Naive B cell (primary cell): ENCODE results near the gene PKP3. TPM values are rescaled to one million over a fixed set of nuclear protein-coding genes. Genes with fewer than 3 reads are reported as not detected.
"Not testable (repeated sequence)": the region's sequence is repeated elsewhere in the genome, so short reads cannot be mapped to it uniquely, and the experiment has no call there.

Experiments used
- ATAC-seq, 2 donors: fragments of 150-1000 bp; cut with Tn5 transposase; 2 replicates each; pipeline ENCODE4 v1.10.0; 2021; ENCODE audit warnings: low read depth in 2 of 2, mild to moderate bottlenecking in 2 of 2, moderate library complexity in 2 of 2
- DNase-seq: peaks from one replicate; pipeline ENCODE4 v3.0.0; 2022
- H3K27ac Mint-ChIP-seq, 6 donors: one replicate each; pipeline ENCODE4 v1.8.0; 2020 to 2022; ENCODE audit warnings: mild to moderate bottlenecking in 6 of 6, mixed read lengths in 6 of 6, moderate library complexity in 5 of 6, inconsistent platforms in 2 of 6
- H3K27me3 Mint-ChIP-seq, 3 donors: one replicate each; pipeline ENCODE4 v1.8.0; 2021 to 2022; ENCODE audit warnings: mixed read lengths in 3 of 3, mild to moderate bottlenecking in 1 of 3
- H3K36me3 Mint-ChIP-seq, 2 donors: one replicate each; pipeline ENCODE4 v1.8.0; 2020 to 2022; ENCODE audit warnings: mixed read lengths in 2 of 2, inconsistent platforms in 1 of 2, mild to moderate bottlenecking in 1 of 2
- H3K4me1 Mint-ChIP-seq, 3 donors: one replicate each; pipeline ENCODE4 v1.8.0; 2020 to 2022; ENCODE audit warnings: mixed read lengths in 3 of 3, inconsistent platforms in 1 of 3, mild to moderate bottlenecking in 1 of 3, moderate library complexity in 1 of 3
- H3K4me3 Mint-ChIP-seq, 8 donors: one replicate each; pipeline ENCODE4 v1.8.0; 2020 to 2022; ENCODE audit warnings: mild to moderate bottlenecking in 8 of 8, mixed read lengths in 8 of 8, moderate library complexity in 8 of 8, inconsistent platforms in 2 of 8
- H3K9me3 Mint-ChIP-seq, 7 donors: one replicate each; pipeline ENCODE4 v1.8.0; 2020 to 2022; ENCODE audit warnings: mixed read lengths in 7 of 7, mild to moderate bottlenecking in 5 of 7, inconsistent platforms in 2 of 7, moderate library complexity in 1 of 7
- polyA plus RNA-seq, 6 donors: library from polyadenylated mRNA; unstranded; fragments of 300-500 nt; fragmentation: Illumina TruSeq; gene quantifications; one replicate each; pipeline ENCODE4 v1.2.3, GENCODE V29; 2021; ENCODE audit warnings: low read depth in 6 of 6

The PKP3 gene
- polyA plus RNA-seq, 6 donors from 2014 or later: 0.09 to 0.13 TPM; not detected in 4

DNA sequence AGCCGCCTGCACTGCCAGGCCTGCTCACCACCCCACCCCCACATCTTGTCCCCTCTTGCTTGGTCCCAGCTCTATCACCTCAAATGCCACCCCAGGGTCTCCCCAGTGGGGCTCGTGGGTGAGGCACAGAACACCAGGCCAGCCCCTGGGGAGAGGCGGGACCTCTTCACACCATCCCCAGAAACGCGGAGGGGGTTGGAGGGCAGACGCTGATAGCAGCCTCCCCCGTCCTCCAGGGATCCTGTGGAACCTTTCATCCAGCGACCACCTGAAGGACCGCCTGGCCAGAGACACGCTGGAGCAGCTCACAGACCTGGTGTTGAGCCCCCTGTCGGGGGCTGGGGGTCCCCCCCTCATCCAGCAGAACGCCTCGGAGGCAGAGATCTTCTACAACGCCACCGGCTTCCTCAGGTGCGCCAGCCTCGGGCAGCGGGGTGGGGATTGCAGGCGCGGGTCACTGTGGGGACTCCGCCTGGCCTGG, 5.8 kb downstream of the PKP3 start:
- Mint-ChIP-seq H3K27me3 (peaks cover 0 to 23% (median 11%) of the 10 kb centered on the region in 3 donors), H3K27ac (peak overlapping the region in 1 of 6 donors; percentile 41), H3K9me3 (peaks cover 0 to 1% (median 0%) of the 10 kb centered on the region in 7 donors), H3K4me3 (no peak overlapping the region), H3K4me1 (peaks cover 0 to 15% (median 14%) of the 10 kb centered on the region in 3 donors), H3K36me3 (no peaks in the 10 kb centered on the region)
- ATAC-seq: no peak
- DNase-seq: no peak

DNA sequence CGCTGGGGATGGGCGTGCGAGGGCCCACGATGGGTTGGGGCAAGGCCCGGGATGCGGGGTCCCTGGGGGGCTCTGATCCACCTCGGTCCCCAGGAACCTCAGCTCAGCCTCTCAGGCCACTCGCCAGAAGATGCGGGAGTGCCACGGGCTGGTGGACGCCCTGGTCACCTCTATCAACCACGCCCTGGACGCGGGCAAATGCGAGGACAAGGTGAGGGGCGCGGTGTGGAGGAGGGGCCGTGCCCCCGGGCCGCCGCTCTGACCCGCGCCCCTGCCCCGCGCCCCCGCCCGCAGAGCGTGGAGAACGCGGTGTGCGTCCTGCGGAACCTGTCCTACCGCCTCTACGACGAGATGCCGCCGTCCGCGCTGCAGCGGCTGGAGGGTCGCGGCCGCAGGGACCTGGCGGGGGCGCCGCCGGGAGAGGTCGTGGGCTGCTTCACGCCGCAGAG, 6.3 kb downstream of the PKP3 start:
- no peak overlapping the region for H3K27ac Mint-ChIP-seq

DNA sequence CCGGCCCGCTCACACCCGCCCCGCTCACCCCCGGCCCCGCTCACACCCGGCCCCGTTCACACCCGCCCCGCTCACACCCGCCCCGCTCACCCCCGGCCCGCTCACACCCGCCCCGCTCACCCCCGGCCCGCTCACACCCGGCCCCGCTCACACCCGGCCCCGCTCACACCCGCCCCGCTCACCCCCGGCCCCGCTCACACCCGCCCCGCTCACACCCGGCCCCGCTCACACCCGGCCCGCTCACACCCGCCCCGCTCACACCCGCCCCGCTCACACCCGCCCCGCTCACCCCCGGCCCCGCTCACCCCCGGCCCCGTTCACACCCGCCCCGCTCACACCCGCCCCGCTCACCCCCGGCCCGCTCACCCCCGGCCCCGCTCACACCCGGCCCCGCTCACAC, 7.2 kb downstream of the PKP3 start:
- DNase-seq, H3K27ac Mint-ChIP-seq, H3K9me3 Mint-ChIP-seq, H3K36me3 Mint-ChIP-seq, H3K4me3 Mint-ChIP-seq, ATAC-seq: not testable (repeated sequence)
- Mint-ChIP-seq H3K27me3 (peaks cover 0 to 31% (median 11%) of the 10 kb centered on the region in 3 donors), H3K4me1 (peaks cover 6 to 19% (median 16%) of the 10 kb centered on the region in 3 donors)

More for the DNA sequence above, 6.3 kb downstream of the PKP3 start:
- ATAC-seq (no peak), DNase-seq (no peak)
- Mint-ChIP-seq H3K4me1 (peaks cover 2 to 17% (median 15%) of the 10 kb centered on the region in 3 donors), H3K27me3 (peaks cover 0 to 28% (median 11%) of the 10 kb centered on the region in 3 donors), H3K4me3 (no peak overlapping the region), H3K36me3 (no peaks in the 10 kb centered on the region), H3K9me3 (peaks cover 0 to 1% (median 0%) of the 10 kb centered on the region in 7 donors)

DNA sequence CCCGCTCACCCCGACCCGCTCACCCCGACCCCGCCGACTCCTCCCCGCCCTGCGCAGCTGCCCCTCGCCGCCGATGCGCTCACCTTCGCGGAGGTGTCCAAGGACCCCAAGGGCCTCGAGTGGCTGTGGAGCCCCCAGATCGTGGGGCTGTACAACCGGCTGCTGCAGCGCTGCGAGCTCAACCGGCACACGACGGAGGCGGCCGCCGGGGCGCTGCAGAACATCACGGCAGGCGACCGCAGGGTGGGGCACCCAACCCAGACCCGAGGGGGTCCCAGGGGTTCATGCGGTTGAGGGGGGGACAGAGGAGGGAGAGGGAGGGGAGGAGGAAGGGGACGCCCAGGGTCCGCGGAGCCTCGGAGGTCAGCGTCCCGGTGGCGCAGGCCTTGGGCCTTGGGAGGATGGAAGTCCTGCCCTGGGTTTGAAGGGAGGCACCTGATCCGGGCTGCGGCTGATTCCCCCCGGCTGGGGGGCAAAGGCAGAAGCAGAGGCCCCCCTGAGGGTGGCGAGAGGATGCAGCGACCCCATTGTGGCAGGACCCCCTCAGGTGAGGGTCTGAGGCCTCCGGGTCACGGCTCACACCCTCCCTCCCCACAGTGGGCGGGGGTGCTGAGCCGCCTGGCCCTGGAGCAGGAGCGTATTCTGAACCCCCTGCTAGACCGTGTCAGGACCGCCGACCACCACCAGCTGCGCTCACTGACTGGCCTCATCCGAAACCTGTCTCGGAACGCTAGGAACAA, 9.2 kb downstream of the PKP3 start:
- peak overlapping the region in 1 of 6 donors; percentile 63 for H3K27ac Mint-ChIP-seq
- peaks cover 0 to 31% (median 11%) of the 10 kb centered on the region in 3 donors for H3K27me3 Mint-ChIP-seq

DNA sequence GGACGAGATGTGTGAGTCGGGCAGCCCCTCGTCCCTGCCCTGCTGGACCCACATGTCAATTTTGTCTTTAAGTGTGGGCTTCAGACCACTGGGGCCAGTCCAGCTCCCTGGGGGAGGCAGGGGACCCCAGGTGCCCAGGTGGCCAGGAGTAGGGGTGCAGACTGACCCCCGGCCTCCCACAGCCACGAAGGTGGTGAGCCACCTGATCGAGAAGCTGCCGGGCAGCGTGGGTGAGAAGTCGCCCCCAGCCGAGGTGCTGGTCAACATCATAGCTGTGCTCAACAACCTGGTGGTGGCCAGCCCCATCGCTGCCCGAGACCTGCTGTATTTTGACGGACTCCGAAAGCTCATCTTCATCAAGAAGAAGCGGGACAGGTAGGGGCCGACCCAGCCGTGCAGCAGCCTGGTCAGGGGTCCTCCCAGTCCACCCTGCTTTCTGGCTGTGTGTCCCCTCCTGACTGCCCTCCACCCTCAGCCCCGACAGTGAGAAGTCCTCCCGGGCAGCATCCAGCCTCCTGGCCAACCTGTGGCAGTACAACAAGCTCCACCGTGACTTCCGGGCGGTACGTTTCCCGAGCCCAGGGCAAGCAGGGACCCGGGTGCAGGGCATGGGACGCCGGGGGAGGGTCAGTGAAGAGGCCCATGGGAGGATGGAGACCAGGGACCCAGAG, 9.9 kb downstream of the PKP3 start:
- Mint-ChIP-seq H3K9me3 (no peaks in the 10 kb centered on the region), H3K27ac (no peak overlapping the region), H3K27me3 (peaks cover 0 to 28% (median 8%) of the 10 kb centered on the region in 3 donors), H3K4me1 (peaks cover 6 to 11% (median 7%) of the 10 kb centered on the region in 3 donors), H3K36me3 (no peaks in the 10 kb centered on the region), H3K4me3 (no peak overlapping the region)
- DNase-seq (no peak), ATAC-seq (no peak)

More for the DNA sequence above, 9.2 kb downstream of the PKP3 start:
- peaks cover 6 to 15% (median 10%) of the 10 kb centered on the region in 3 donors for H3K4me1 Mint-ChIP-seq
- no peak overlapping the region for H3K4me3 Mint-ChIP-seq
- DNase-seq (no peak), ATAC-seq (no peak)
- H3K36me3 Mint-ChIP-seq: no peaks in the 10 kb centered on the region
- H3K9me3 Mint-ChIP-seq: no peaks in the 10 kb centered on the region

DNA sequence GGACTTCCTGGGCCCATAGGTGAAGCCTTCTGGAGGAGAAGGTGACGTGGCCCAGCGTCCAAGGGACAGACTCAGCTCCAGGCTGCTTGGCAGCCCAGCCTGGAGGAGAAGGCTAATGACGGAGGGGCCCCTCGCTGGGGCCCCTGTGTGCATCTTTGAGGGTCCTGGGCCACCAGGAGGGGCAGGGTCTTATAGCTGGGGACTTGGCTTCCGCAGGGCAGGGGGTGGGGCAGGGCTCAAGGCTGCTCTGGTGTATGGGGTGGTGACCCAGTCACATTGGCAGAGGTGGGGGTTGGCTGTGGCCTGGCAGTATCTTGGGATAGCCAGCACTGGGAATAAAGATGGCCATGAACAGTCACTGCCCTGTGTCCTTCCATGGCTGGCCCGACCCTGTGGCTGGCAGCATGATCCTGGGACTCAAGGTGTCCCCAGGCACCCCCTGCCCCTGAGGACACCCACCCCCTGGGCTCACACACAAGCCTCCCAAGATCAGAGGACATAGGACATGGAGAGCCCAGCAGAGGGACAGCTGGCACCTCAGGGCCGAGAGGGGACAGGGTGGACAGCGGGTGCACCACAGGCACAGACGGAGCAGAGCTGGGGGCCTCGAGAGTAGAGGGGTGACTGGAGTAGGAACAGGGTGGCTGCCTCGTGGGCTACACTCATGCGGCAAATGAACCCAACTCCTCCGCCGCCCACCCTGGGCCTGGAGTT, 10.7 kb downstream of the PKP3 start:
- H3K27ac Mint-ChIP-seq: peak overlapping the region in 2 of 6 donors; percentile 15 to 32
- H3K4me1 Mint-ChIP-seq: peaks cover 4 to 8% (median 6%) of the 10 kb centered on the region in 3 donors
- ATAC-seq (no peak), DNase-seq (no peak)
- peaks cover 0 to 22% (median 2%) of the 10 kb centered on the region in 3 donors for H3K27me3 Mint-ChIP-seq
- peak overlapping the region in 4 of 8 donors; percentile 20 to 65 (median 44) for H3K4me3 Mint-ChIP-seq
- no peaks in the 10 kb centered on the region for H3K36me3 Mint-ChIP-seq
- no peaks in the 10 kb centered on the region for H3K9me3 Mint-ChIP-seq

DNA sequence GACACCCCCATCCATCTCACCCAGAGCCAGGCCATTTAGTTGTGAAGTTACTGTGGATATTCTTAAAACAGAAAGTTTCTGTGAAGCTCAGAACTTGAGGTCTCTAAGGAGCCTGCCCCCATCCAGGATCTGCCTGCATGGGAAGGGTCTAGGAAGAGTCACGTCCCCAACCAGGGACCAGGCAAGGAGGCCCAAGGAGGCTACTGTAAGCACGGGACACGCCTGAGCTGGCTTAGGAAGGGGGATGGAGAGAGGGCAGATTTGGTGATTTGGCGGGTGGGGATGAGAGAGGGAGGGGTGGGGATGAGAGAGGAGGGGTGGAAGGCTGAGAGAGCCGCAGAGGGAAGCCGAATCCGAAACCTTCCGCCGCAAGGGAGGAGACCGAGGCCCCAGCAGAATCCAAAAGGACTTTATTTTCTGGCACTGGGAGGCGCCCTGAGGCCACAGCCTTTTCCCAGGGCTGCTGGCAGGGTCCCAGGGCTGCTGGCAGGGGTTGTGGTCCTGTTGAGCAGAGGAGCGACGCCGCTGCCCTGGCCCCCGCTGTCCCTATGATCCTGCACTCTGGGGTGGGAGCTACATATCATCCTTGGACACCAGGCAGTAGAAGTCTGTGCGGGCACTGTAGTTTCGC, 11.4 kb downstream of the PKP3 start:
- no peaks in the 10 kb centered on the region for H3K36me3 Mint-ChIP-seq
- no peak for ATAC-seq
- H3K9me3 Mint-ChIP-seq: no peaks in the 10 kb centered on the region
- no peak for DNase-seq
- H3K4me3 Mint-ChIP-seq: peak overlapping the region in 6 of 8 donors; percentile 20 to 54 (median 36)
- peak overlapping the region in 5 of 6 donors; percentile 21 to 82 (median 53) for H3K27ac Mint-ChIP-seq
- H3K4me1 Mint-ChIP-seq: peaks cover 1 to 7% (median 6%) of the 10 kb centered on the region in 3 donors
- H3K27me3 Mint-ChIP-seq: peaks cover 0 to 20% (median 0%) of the 10 kb centered on the region in 3 donors

DNA sequence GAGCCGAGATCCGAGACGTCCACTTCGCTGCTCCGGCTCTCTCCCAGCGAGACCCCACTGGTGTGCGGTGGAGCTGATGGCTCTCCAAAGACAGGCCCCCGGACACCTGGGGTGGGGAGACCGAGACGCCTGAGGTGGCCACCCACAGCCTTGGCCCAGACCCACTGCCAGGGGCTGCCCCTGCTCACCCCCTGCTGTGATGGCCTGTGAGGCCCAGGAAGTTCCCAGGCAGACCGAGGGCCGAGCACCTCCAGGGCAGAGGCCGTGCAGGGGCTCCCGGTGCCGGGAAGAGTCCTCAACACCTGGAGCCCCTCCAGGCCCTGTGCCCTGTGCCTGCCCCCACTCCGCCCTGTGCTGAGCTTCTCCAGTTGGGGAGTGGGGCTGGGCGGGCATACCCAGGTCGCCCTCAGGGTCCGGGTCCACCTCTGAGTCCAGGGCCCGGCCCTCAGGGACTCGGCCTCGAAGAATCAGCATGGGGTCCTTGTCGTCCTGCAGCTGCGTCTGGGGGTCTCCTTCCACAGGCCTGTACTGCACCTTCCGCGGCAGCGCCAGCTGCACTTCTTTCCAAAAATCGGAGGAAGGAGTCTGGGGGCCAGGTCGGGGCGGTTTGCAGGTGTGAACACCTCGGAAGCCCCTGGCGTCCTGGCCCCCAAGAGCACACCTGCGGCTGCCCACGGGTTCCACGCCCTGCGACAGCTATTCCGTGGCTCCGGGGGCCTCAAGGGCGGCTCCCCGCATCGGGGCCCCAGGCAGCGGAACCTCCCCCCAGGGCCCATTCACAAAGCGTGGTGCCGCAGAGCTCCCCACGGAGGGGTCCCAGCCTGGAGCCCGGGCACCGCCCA, 12.2 kb downstream of the PKP3 start:
- H3K9me3 Mint-ChIP-seq: no peaks in the 10 kb centered on the region
- peak overlapping the region in 2 of 6 donors; percentile 53 to 76 for H3K27ac Mint-ChIP-seq
- peaks cover 1 to 7% (median 6%) of the 10 kb centered on the region in 3 donors for H3K4me1 Mint-ChIP-seq
- peak overlapping the region in 5 of 8 donors; percentile 21 to 58 (median 41) for H3K4me3 Mint-ChIP-seq
- H3K27me3 Mint-ChIP-seq: peaks cover 0 to 20% (median 0%) of the 10 kb centered on the region in 3 donors
- DNase-seq (no peak), ATAC-seq (no peak)
- no peaks in the 10 kb centered on the region for H3K36me3 Mint-ChIP-seq

DNA sequence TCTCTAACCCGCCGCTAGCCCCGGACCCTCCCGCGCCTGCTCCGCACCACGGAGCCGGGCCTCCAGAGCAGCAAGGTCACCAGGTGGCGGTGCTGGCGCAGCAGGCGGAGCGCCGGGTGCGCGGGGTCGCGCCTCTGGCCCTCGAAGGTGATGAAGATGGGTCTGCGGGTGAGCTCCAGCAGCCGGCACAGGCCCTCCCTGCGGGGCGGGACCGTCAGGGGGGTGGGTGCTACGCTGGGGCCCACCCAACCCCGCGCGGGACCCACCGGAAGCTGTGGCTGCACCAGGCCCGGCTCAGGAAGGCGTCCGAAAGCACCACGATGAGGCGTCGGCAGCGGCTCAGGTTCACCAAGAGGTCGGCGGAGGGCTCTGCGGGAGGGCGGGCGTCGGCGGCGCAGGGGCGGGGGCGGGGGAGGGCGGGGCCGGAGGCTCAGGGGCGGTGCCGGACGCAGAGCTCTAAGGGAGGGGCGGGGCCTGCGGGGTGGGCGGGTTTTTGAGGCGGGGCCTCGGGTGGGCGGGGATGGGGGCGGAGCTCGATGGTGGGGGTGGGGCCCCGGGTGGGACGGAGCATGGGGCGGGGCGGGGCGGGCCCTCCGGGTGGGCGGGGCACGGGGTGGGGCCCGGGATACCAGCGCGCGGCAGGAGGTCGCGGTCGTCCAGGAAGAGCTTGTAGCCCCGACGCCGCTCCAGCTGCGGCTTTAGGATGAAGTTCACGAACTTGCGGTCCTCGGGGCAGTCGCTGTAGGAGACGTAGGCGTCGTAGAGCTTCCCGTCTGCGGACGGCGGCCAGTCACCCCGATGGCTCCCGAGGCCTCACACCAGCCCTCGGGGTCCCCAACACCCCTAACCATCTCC, 13.0 kb downstream of the PKP3 start:
- peak; percentile 83 for DNase-seq
- Mint-ChIP-seq H3K36me3 (no peaks in the 10 kb centered on the region), H3K27me3 (peaks cover 0 to 20% (median 0%) of the 10 kb centered on the region in 3 donors), H3K9me3 (no peaks in the 10 kb centered on the region), H3K4me1 (peaks cover 1 to 7% (median 6%) of the 10 kb centered on the region in 3 donors), H3K4me3 (peak overlapping the region in 5 of 8 donors; percentile 53 to 61 (median 56)), H3K27ac (peak overlapping the region in 2 of 6 donors; percentile 49 to 78)
- peak; percentile 91 to 96 for ATAC-seq

DNA sequence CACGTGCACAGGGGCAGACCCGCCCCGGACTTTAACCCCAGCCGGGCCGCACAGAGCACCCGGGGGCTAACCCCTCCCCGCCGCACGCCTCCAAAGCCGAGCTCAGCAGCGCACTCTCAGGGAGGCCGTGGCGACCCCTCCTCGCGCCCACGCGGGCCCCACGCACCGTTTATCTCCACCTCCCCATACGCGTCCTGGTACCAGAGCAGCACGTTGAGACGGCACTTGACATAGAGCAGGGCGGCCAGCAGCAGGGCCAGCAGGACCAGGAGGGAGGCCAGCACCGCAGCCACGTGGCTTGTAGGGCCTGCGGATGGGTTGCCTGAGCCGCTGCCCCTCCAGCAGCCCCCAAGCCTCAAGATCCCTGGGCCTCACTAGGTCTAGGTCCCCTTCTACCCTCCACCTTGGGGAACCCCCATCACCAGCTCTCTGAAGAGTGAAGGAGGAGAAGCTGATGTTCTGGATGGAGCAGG, 13.7 kb downstream of the PKP3 start:
- Mint-ChIP-seq H3K4me1 (peaks cover 1 to 7% (median 6%) of the 10 kb centered on the region in 3 donors), H3K27ac (peak overlapping the region in 2 of 6 donors; percentile 63 to 75), H3K9me3 (no peaks in the 10 kb centered on the region), H3K4me3 (peak overlapping the region in 5 of 8 donors; percentile 35 to 78 (median 53)), H3K27me3 (peaks cover 0 to 20% (median 0%) of the 10 kb centered on the region in 3 donors), H3K36me3 (no peaks in the 10 kb centered on the region)
- ATAC-seq (no peak), DNase-seq (no peak)
